ENCODE data around the gene GPR55. TPM values are rescaled to one million over a fixed set of nuclear protein-coding genes. Genes with fewer than 3 reads are reported as not detected.

Gene GPR55
- total RNA-seq, 1 experiment from 2014 or later, result 0.07 TPM

DNA sequence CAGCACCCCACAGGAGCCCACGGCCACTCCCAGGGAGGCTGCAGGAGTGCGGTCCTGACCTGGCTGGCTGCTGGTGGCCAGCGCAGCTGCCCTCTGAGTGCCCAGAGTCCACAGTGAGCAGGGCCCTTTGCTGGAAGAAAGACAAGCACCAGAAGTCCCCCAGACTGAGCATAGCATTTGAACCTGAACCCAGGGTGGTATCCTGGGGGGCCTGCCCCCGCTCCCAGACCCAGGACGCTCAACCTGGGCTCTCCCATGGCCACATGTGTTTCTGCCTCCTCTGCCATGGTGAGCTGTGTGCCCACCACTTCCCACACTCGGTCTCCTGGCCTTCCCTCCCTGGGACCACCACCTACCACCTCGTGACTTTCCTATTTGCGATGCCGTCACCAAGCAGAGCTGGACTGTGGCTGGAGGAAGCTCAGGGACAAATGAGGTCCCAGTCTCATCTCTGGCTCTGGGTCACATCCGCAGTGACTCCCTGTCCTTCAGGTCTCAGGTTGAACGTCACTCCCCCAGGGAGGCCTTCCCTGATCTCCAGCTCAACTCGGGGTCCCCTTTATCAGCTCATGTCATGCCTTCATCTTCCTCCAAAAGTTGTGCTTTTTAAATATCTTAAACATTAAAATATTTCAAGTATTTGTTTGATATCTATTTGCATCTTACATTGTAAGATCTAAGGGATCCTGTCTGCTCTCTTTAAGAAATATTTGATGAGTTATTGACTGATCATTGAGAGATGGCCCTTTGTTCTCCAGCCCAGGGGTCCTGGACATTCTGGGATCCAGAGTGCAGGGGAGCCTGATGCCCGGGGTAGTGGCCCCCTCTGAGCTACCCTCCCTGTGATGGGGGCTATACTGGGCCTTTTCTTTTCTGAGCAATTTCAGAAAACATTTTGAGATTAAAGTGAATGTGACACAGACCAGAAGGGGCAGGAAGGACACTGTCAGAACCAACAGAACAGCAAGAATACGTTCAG lies 16.4 kb upstream of the GPR55 start:
- no peaks in the 10 kb centered on the region for H3K79me2 ChIP-seq (ENCODE audit: low read length)
- H3K9me3 ChIP-seq (ENCODE audit: low read length), result no peaks in the 10 kb centered on the region
- no peak for ATAC-seq
- H3K27ac ChIP-seq (ENCODE audit: low read length), result no peak overlapping the region
- no peak overlapping the region for H3K4me2 ChIP-seq (ENCODE audit: low read length)
- TF ChIP-seq EZH2phosphoT487 (IDR thresholded peaks at IDR 0.05; ENCODE audit: borderline replicate concordance, low read length) (no peak), EZH2 (IDR thresholded peaks at IDR 0.05; ENCODE audit: low read length, unreplicated experiment) (no peak)
- TF ChIP-seq, protein P1, sequence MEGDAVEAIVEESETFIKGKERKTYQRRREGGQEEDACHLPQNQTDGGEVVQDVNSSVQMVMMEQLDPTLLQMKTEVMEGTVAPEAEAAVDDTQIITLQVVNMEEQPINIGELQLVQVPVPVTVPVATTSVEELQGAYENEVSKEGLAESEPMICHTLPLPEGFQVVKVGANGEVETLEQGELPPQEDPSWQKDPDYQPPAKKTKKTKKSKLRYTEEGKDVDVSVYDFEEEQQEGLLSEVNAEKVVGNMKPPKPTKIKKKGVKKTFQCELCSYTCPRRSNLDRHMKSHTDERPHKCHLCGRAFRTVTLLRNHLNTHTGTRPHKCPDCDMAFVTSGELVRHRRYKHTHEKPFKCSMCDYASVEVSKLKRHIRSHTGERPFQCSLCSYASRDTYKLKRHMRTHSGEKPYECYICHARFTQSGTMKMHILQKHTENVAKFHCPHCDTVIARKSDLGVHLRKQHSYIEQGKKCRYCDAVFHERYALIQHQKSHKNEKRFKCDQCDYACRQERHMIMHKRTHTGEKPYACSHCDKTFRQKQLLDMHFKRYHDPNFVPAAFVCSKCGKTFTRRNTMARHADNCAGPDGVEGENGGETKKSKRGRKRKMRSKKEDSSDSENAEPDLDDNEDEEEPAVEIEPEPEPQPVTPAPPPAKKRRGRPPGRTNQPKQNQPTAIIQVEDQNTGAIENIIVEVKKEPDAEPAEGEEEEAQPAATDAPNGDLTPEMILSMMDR (conservative IDR thresholded peaks at IDR 0.05; ENCODE audit: low read depth, low read length), result no peak
- no peaks in the 10 kb centered on the region for H3K27me3 ChIP-seq (ENCODE audit: low read length)
- H3K36me3 ChIP-seq (ENCODE audit: low read depth, low read length), result no peaks in the 10 kb centered on the region
- H3K4me1 ChIP-seq (ENCODE audit: insufficient read depth, low read length), result no peaks in the 10 kb centered on the region
- no peak overlapping the region for H2AFZ ChIP-seq (ENCODE audit: low read length)
- no peaks in the 10 kb centered on the region for H3K9me2 ChIP-seq (replicated peaks; ENCODE audit: low read length)
- no peaks in the 10 kb centered on the region for H4K20me1 ChIP-seq (ENCODE audit: low read length)
- ChIA-PET POLR2A (ENCODE audit: unreplicated experiment) (no interaction called here), CTCF (no interaction called here)
- intact Hi-C loops (cut with micrococcal nuclease), result no loop called here
- H3K4me3 ChIP-seq (ENCODE audit: low read length), result no peak overlapping the region
- no TSS peak for BruUV-seq (replicated peaks)
- no peak overlapping the region for H3K9ac ChIP-seq (ENCODE audit: low read length)
- no peak for DNase-seq
- H3F3A ChIP-seq (ENCODE audit: low read length, unreplicated experiment), result no peaks in the 10 kb centered on the region

DNA sequence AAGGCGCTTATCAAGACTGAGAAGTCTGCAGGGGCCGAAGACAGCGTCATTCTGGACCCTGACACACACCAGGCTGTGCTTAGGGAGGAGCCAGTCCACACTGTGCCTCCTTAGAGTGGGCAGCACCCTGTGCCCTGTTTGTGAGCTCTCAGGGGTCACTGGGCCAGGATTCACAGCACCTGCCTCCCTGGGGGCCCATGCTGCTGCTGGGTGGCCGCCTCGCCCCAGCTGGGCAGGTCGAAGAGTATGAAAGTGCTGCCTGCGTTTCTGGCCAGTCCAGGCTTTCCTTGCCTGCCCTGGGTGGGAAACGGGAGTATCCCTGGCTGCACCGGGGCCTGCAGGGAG lies 15.4 kb upstream of the GPR55 start:
- Histone ChIP-seq H3K4me1 (ENCODE audit: insufficient read depth, low read length) (no peaks in the 10 kb centered on the region), H3K27me3 (ENCODE audit: low read length) (no peaks in the 10 kb centered on the region), H3K4me3 (ENCODE audit: low read length) (no peak overlapping the region), H3F3A (ENCODE audit: low read length, unreplicated experiment) (no peaks in the 10 kb centered on the region), H3K9me2 (replicated peaks; ENCODE audit: low read length) (no peaks in the 10 kb centered on the region), H2AFZ (ENCODE audit: low read length) (no peak overlapping the region), H3K9me3 (ENCODE audit: low read length) (no peaks in the 10 kb centered on the region), H3K36me3 (ENCODE audit: low read depth, low read length) (no peaks in the 10 kb centered on the region), H3K79me2 (ENCODE audit: low read length) (no peaks in the 10 kb centered on the region), H3K27ac (ENCODE audit: low read length) (no peak overlapping the region), H4K20me1 (ENCODE audit: low read length) (no peaks in the 10 kb centered on the region), H3K9ac (ENCODE audit: low read length) (no peak overlapping the region), H3K4me2 (ENCODE audit: low read length) (no peak overlapping the region)
- intact Hi-C loops (cut with micrococcal nuclease), result no loop called here
- no peak for ATAC-seq
- CTCF ChIA-PET, result no interaction called here
- TF ChIP-seq, protein P1 (conservative IDR thresholded peaks at IDR 0.05; ENCODE audit: low read depth, low read length), result no peak
- TF ChIP-seq EZH2phosphoT487 (IDR thresholded peaks at IDR 0.05; ENCODE audit: borderline replicate concordance, low read length) (no peak), EZH2 (IDR thresholded peaks at IDR 0.05; ENCODE audit: low read length, unreplicated experiment) (no peak)
- POLR2A ChIA-PET (ENCODE audit: unreplicated experiment), result interaction anchor here (0.6 kb wide), 1 partner anchor 1800 kb away, joined by 3 read pairs; no protein-coding TSS in a partner anchor
- no peak for DNase-seq
- no TSS peak for BruUV-seq (replicated peaks)
